WTC11 (cell line): Measurements from ENCODE around the gene WSB1. TPM values are rescaled to one million over a fixed set of nuclear protein-coding genes. Genes with fewer than 3 reads are reported as not detected.

Source experiments
- ATAC-seq: fragments of 200-7000 bp; cut with Tn5 transposase; 2 replicates; pipeline ENCODE4 v1.10.0; 2021; ENCODE audit warnings: mild to moderate bottlenecking, moderate library complexity
- CTCF ChIA-PET: fragments of 300-600 bp; sonication (Branson Sonifier 250); formaldehyde crosslinking; loops from one replicate; lab custom pipeline; 2021; ENCODE audit warnings: antibody characterized with exemption; lab: Charles Lee
- POLR2A ChIA-PET: fragments of 350-600 bp; sonication (Branson Sonifier 250); formaldehyde crosslinking; loops from one replicate; lab custom pipeline; 2021; ENCODE audit warnings: antibody characterized with exemption; lab: Charles Lee
- DNase-seq: peaks from one replicate; pipeline ENCODE4 v3.0.0; 2021; ENCODE audit warnings: low spot score
- H3K27ac Mint-ChIP-seq: 2 replicates; pipeline ENCODE4 v1.8.0; 2021; ENCODE audit warnings: mixed read lengths
- H3K27me3 Mint-ChIP-seq: 2 replicates; pipeline ENCODE4 v1.8.0; 2021; ENCODE audit warnings: low read depth, mild to moderate bottlenecking, moderate library complexity, mixed read lengths
- H3K36me3 Mint-ChIP-seq: 2 replicates; pipeline ENCODE4 v1.8.0; 2021; ENCODE audit warnings: mixed read lengths
- H3K4me1 Mint-ChIP-seq: 2 replicates; pipeline ENCODE4 v1.8.0; 2022; ENCODE audit warnings: mixed read lengths
- H3K4me3 Mint-ChIP-seq: 2 replicates; pipeline ENCODE4 v1.8.0; 2021; ENCODE audit warnings: mild to moderate bottlenecking, moderate library complexity, mixed read lengths
- H3K9me3 Mint-ChIP-seq: 2 replicates; pipeline ENCODE4 v1.8.0; 2021; ENCODE audit warnings: mixed read lengths
- CBFB ChIP-seq: sonication (generic); formaldehyde crosslinking; IDR thresholded peaks from 2 replicates; pipeline ENCODE4 v1.8.1; 2022; ENCODE audit warnings: mild to moderate bottlenecking, low read depth, missing genetic modification reagents
- NFATC4 ChIP-seq: fragments of 250-450 bp; sonication (Bioruptor Pico); IDR thresholded peaks from 2 replicates; pipeline ENCODE4 v1.9.0; 2021; ENCODE audit warnings: mild to moderate bottlenecking
- OVOL2 ChIP-seq: fragments of 250-450 bp; sonication (Bioruptor Pico); IDR thresholded peaks from 2 replicates; pipeline ENCODE4 v1.9.0; 2021; ENCODE audit warnings: mild to moderate bottlenecking, borderline replicate concordance
- SMAD4 ChIP-seq: sonication (generic); formaldehyde crosslinking; IDR thresholded peaks from 2 replicates; pipeline ENCODE4 v1.8.0; 2022; ENCODE audit warnings: mild to moderate bottlenecking, missing genetic modification reagents
- ZNF138 ChIP-seq: sonication (generic); formaldehyde crosslinking; conservative IDR thresholded peaks from 2 replicates; pipeline ENCODE4 v1.8.1; 2022; ENCODE audit warnings: mild to moderate bottlenecking, moderate library complexity, missing genetic modification reagents
- ZNF232 ChIP-seq: sonication (generic); formaldehyde crosslinking; IDR thresholded peaks from 2 replicates; pipeline ENCODE4 v1.8.0; 2022; ENCODE audit warnings: mild to moderate bottlenecking, missing genetic modification reagents
- ZNF396 ChIP-seq: fragments of 250-450 bp; sonication (Bioruptor Pico); IDR thresholded peaks from 2 replicates; pipeline ENCODE4 v1.8.0; 2021; ENCODE audit warnings: mild to moderate bottlenecking, moderate library complexity, borderline replicate concordance
- total RNA-seq: library from RNA; stranded (reverse); gene quantifications from 3 replicates; pipeline ENCODE4 v1.2.3, GENCODE V29; 2021
- TF ChIP-seq, protein P1 (sequence below): sonication (generic); formaldehyde crosslinking; conservative IDR thresholded peaks from 2 replicates; pipeline ENCODE4 v1.8.1; 2023; ENCODE audit warnings: mild to moderate bottlenecking, low read depth, missing genetic modification reagents, moderate library complexity
- TF ChIP-seq, protein P2 (sequence below): sonication (generic); formaldehyde crosslinking; IDR thresholded peaks from 2 replicates; pipeline ENCODE4 v1.8.1; 2022; ENCODE audit warnings: missing genetic modification reagents, borderline replicate concordance
- TF ChIP-seq, protein P3 (sequence below): fragments of 250-450 bp; sonication (Bioruptor Pico); conservative IDR thresholded peaks from 2 replicates; pipeline ENCODE4 v1.9.0; 2021; ENCODE audit warnings: mild to moderate bottlenecking
- TF ChIP-seq, protein P4 (sequence below): sonication (generic); formaldehyde crosslinking; IDR thresholded peaks from 2 replicates; pipeline ENCODE4 v1.8.0; 2022; ENCODE audit warnings: mild to moderate bottlenecking, missing genetic modification reagents
- TF ChIP-seq, protein P5 (sequence below): fragments of 250-450 bp; sonication (Bioruptor Pico); IDR thresholded peaks from 2 replicates; pipeline ENCODE4 v2.1.2; 2022; ENCODE audit warnings: mild to moderate bottlenecking, moderate library complexity
- TF ChIP-seq, protein P6 (sequence below): sonication (generic); formaldehyde crosslinking; conservative IDR thresholded peaks from 2 replicates; pipeline ENCODE4 v1.8.1; 2022; ENCODE audit warnings: mild to moderate bottlenecking, missing genetic modification reagents
- TF ChIP-seq, protein P7 (sequence below): sonication (generic); formaldehyde crosslinking; IDR thresholded peaks from 2 replicates; pipeline ENCODE4 v1.8.1; 2023; ENCODE audit warnings: mild to moderate bottlenecking, missing genetic modification reagents, moderate library complexity
- TF ChIP-seq, protein P8 (sequence below): fragments of 250-450 bp; sonication (Bioruptor Pico); IDR thresholded peaks from 2 replicates; pipeline ENCODE4 v1.9.0; 2021; ENCODE audit warnings: mild to moderate bottlenecking

The WSB1 gene
- total RNA-seq, 1 experiment from 2014 or later = 167 TPM

DNA sequence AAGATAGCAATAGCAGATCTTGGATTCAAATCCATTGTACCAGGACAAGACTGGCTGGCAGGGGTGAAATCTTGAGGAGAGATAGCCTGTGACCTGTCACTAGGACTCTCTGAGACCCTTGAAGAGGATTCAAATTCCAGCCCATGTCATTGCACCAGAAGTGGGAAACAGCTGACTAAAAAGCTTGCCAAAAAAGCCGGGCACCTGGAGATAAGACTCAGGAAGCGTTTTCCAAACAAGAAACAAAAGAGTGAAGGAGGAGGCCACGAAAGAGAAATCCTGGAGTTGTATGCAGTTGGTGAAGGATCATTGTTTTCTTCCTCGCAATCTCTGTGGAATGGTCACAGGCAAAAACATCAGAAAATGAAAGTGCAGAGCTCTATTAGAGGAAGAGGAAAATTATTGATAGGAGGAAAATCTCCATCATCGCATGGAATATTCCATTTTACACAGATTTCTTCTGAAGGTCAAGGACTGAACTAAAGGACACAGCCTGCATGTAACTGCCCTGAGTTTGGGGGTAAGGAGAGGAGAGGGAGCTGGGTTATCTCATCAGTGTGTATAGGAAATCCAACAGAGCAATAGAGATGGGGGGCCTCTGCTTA, 9.0 kb upstream of the WSB1 start (continued):
- TF ChIP-seq, protein P1, sequence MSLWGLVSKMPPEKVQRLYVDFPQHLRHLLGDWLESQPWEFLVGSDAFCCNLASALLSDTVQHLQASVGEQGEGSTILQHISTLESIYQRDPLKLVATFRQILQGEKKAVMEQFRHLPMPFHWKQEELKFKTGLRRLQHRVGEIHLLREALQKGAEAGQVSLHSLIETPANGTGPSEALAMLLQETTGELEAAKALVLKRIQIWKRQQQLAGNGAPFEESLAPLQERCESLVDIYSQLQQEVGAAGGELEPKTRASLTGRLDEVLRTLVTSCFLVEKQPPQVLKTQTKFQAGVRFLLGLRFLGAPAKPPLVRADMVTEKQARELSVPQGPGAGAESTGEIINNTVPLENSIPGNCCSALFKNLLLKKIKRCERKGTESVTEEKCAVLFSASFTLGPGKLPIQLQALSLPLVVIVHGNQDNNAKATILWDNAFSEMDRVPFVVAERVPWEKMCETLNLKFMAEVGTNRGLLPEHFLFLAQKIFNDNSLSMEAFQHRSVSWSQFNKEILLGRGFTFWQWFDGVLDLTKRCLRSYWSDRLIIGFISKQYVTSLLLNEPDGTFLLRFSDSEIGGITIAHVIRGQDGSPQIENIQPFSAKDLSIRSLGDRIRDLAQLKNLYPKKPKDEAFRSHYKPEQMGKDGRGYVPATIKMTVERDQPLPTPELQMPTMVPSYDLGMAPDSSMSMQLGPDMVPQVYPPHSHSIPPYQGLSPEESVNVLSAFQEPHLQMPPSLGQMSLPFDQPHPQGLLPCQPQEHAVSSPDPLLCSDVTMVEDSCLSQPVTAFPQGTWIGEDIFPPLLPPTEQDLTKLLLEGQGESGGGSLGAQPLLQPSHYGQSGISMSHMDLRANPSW (CRISPR knock-in tag) = no peak
- TF ChIP-seq ZNF396 (CRISPR knock-in tag) (no peak), NFATC4 (CRISPR knock-in tag) (no peak)

DNA sequence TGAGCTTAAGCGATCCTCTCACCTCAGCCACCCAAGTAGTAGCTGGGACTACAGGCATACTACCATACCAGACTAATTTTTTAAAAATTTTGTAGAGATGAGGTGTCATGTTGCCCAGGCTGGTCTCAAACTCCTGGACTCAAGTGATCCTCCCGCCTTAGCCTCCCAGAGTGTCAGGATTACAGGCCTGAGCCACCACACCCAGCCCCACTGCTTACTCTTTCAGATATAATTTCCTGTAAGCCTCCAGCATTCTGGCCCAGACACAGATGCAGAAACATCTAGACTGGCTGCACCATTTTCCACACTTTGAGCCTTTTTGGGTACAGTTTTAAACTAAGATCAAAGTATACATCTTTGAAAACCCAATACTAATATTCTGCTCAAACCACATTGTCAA, 8.4 kb upstream of the WSB1 start:
- CTCF ChIA-PET = interaction anchor here (0.7 kb wide), 1 partner anchor 69 kb away, joined by 11 read pairs; no protein-coding TSS in a partner anchor
- no peak overlapping the region for H3K27ac Mint-ChIP-seq
- ATAC-seq = no peak
- POLR2A ChIA-PET = no interaction called here
- TF ChIP-seq, protein P2, sequence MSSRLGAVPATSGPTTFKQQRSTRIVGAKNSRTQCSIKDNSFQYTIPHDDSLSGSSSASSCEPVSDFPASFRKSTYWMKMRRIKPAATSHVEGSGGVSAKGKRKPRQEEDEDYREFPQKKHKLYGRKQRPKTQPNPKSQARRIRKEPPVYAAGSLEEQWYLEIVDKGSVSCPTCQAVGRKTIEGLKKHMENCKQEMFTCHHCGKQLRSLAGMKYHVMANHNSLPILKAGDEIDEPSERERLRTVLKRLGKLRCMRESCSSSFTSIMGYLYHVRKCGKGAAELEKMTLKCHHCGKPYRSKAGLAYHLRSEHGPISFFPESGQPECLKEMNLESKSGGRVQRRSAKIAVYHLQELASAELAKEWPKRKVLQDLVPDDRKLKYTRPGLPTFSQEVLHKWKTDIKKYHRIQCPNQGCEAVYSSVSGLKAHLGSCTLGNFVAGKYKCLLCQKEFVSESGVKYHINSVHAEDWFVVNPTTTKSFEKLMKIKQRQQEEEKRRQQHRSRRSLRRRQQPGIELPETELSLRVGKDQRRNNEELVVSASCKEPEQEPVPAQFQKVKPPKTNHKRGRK = no peak
- TF ChIP-seq ZNF138 (CRISPR knock-in tag) = no peak
- TF ChIP-seq, protein P3, sequence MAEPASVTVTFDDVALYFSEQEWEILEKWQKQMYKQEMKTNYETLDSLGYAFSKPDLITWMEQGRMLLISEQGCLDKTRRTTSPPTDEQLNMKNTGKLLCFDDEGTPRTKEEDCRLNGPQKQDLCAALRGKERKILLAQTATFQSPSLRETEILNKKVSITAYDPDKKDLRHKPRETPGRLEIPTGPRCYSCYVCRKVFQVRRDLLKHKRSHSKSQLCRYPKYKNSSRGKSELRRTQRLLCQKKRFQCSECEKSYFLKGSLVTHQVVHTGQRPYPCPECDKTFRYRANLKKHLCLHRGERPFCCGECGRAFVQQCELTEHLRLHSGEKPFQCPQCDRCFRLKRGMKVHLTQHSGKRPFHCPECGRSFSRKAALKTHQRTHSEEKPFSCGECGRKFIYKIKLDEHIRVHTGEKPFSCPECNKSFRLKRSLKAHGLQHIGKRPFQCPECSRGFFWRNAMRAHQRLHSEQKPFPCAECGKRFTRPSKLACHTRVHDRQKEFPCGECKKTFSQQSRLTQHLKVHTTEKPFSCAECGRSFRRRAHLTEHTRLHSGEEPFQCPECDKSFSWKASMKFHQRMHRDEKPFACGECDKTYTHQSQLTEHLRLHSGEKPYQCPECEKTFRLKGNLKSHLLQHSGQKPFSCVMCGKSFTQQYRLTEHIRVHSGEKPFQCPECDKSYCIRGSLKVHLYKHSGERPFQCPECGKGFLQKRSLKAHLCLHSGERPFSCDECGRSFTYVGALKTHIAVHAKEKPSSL = no peak
- TF ChIP-seq, protein P4, sequence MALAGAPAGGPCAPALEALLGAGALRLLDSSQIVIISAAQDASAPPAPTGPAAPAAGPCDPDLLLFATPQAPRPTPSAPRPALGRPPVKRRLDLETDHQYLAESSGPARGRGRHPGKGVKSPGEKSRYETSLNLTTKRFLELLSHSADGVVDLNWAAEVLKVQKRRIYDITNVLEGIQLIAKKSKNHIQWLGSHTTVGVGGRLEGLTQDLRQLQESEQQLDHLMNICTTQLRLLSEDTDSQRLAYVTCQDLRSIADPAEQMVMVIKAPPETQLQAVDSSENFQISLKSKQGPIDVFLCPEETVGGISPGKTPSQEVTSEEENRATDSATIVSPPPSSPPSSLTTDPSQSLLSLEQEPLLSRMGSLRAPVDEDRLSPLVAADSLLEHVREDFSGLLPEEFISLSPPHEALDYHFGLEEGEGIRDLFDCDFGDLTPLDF = no peak
- TF ChIP-seq, protein P5, sequence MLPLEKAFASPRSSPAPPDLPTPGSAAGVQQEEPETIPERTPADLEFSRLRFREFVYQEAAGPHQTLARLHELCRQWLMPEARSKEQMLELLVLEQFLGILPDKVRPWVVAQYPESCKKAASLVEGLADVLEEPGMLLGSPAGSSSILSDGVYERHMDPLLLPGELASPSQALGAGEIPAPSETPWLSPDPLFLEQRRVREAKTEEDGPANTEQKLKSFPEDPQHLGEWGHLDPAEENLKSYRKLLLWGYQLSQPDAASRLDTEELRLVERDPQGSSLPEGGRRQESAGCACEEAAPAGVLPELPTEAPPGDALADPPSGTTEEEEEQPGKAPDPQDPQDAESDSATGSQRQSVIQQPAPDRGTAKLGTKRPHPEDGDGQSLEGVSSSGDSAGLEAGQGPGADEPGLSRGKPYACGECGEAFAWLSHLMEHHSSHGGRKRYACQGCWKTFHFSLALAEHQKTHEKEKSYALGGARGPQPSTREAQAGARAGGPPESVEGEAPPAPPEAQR (CRISPR knock-in tag) = no peak
- TF ChIP-seq, protein P6, sequence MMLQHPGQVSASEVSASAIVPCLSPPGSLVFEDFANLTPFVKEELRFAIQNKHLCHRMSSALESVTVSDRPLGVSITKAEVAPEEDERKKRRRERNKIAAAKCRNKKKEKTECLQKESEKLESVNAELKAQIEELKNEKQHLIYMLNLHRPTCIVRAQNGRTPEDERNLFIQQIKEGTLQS (CRISPR knock-in tag) = no peak
- no peak for TF ChIP-seq CBFB (CRISPR knock-in tag)
- TF ChIP-seq, all 79 proteins: peak for 0
- Mint-ChIP-seq H3K27me3 (peaks cover 2% of the 10 kb centered on the region; the same call in 1 of the 2 replicates), H3K4me3 (no peak overlapping the region), H3K36me3 (no peaks in the 10 kb centered on the region), H3K4me1 (peaks cover 7% of the 10 kb centered on the region), H3K9me3 (no peaks in the 10 kb centered on the region)
- DNase-seq = no peak

DNA sequence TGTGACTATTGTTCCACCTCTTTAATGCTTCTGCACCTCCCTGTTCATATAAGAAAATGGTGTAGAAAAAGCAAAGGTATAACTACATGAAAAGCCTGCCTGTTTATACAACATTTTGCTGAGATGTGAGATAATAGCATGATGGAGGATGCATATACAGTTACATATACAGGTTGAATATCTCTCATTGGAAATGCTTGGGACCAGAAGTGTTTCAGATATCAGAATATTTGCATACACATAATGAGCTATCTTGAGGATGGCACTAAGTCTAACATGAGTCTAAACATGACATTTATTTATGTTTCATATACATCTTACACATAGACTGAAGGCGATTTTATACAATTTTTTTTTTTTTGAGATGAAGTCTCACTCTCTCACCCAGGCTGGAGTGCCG, 5.7 kb upstream of the WSB1 start:
- ATAC-seq (no peak), DNase-seq (no peak)
- Mint-ChIP-seq H3K4me1 (peaks cover 9% of the 10 kb centered on the region), H3K27ac (no peak overlapping the region), H3K4me3 (no peak overlapping the region), H3K9me3 (no peaks in the 10 kb centered on the region), H3K27me3 (peaks cover 2% of the 10 kb centered on the region; the same call in 1 of the 2 replicates), H3K36me3 (no peaks in the 10 kb centered on the region)
- ChIA-PET POLR2A (no interaction called here), CTCF (interaction anchor here (2.9 kb wide), 1 partner anchor 315 kb away, joined by 7 read pairs; no protein-coding TSS in a partner anchor)
- TF ChIP-seq ZNF232 (CRISPR knock-in tag) (no peak), SMAD4 (no peak), CBFB (CRISPR knock-in tag) (no peak), OVOL2 (CRISPR knock-in tag) (no peak)
- TF ChIP-seq, protein P1 (CRISPR knock-in tag) = no peak
- TF ChIP-seq, protein P7, sequence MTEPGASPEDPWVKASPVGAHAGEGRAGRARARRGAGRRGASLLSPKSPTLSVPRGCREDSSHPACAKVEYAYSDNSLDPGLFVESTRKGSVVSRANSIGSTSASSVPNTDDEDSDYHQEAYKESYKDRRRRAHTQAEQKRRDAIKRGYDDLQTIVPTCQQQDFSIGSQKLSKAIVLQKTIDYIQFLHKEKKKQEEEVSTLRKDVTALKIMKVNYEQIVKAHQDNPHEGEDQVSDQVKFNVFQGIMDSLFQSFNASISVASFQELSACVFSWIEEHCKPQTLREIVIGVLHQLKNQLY (CRISPR knock-in tag) = no peak
- TF ChIP-seq, protein P8, sequence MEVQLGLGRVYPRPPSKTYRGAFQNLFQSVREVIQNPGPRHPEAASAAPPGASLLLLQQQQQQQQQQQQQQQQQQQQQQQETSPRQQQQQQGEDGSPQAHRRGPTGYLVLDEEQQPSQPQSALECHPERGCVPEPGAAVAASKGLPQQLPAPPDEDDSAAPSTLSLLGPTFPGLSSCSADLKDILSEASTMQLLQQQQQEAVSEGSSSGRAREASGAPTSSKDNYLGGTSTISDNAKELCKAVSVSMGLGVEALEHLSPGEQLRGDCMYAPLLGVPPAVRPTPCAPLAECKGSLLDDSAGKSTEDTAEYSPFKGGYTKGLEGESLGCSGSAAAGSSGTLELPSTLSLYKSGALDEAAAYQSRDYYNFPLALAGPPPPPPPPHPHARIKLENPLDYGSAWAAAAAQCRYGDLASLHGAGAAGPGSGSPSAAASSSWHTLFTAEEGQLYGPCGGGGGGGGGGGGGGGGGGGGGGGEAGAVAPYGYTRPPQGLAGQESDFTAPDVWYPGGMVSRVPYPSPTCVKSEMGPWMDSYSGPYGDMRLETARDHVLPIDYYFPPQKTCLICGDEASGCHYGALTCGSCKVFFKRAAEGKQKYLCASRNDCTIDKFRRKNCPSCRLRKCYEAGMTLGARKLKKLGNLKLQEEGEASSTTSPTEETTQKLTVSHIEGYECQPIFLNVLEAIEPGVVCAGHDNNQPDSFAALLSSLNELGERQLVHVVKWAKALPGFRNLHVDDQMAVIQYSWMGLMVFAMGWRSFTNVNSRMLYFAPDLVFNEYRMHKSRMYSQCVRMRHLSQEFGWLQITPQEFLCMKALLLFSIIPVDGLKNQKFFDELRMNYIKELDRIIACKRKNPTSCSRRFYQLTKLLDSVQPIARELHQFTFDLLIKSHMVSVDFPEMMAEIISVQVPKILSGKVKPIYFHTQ = no peak
